Heart left ventricle (tissue), 16 donors: ENCODE measurements around the gene XPO6. TPM values are rescaled to one million over a fixed set of nuclear protein-coding genes. Genes with fewer than 3 reads are reported as not detected.

ENCODE experiments used
- ATAC-seq, 4 donors: fragments of 200-7000 bp; cut with Tn5 transposase; one replicate each; pipeline ENCODE4 v1.9.1; 2020 to 2022; ENCODE audit warnings: moderate library complexity in 4 of 4, mild to moderate bottlenecking in 3 of 4, moderate number of reproducible peaks in 1 of 4
- DNase-seq, 5 donors: peaks; one replicate each; pipeline ENCODE4 v3.0.0-alpha.2; 2020
- H3K27ac ChIP-seq, 12 donors: fragments of 200-600 bp; sonication (generic) in 4 of 12; one replicate each; pipeline versions ENCODE4 v1.5.0 to v1.8.0; 2016 to 2022; ENCODE audit warnings: mild to moderate bottlenecking in 2 of 12
- H3K27me3 ChIP-seq, 9 donors: fragments of 200-600 bp; sonication (generic) in 2 of 9; one replicate each; pipeline versions ENCODE4 v1.5.1 to v1.8.0; 2016 to 2022; ENCODE audit warnings: mild to moderate bottlenecking in 3 of 9
- H3K36me3 ChIP-seq, 9 donors: fragments of 200-600 bp; sonication (generic) in 2 of 9; one replicate each; pipeline versions ENCODE4 v1.5.0 to v1.8.0; 2018 to 2022; ENCODE audit warnings: mild to moderate bottlenecking in 2 of 9
- H3K4me1 ChIP-seq, 12 donors: fragments of 200-600 bp; sonication (generic) in 4 of 12; one replicate each; pipeline versions ENCODE4 v1.5.0 to v1.8.0; 2016 to 2022; ENCODE audit warnings: mild to moderate bottlenecking in 3 of 12
- H3K4me3 ChIP-seq, 12 donors: fragments of 200-600 bp; sonication (generic) in 4 of 12; one replicate each; pipeline versions ENCODE4 v1.5.0 to v1.8.0; 2017 to 2022; ENCODE audit warnings: mild to moderate bottlenecking in 9 of 12, moderate library complexity in 4 of 12
- H3K9me3 ChIP-seq, 12 donors: fragments of 200-600 bp; sonication (generic) in 4 of 12; one replicate each; pipeline versions ENCODE4 v1.5.0 to v1.8.0; 2016 to 2022; ENCODE audit warnings: mild to moderate bottlenecking in 1 of 12
- POLR2A ChIP-seq, 2 donors: fragments of 450-650 bp; IDR thresholded peaks; one replicate each; pipeline ENCODE4 v1.6.1; 2017; ENCODE audit warnings: antibody characterized with exemption in 2 of 2, mild to moderate bottlenecking in 2 of 2, moderate library complexity in 2 of 2
- WGBS, 4 donors: extraction: QIAGEN DNeasy Blood & Tissue Kit in 2 of 4; methylation state at CpG; one replicate each; pipeline versions ENCODE4 v1.1.5 to v1.1.7; 2013 to 2018; 5-methylcytosine and 5-hydroxymethylcytosine counted together
- intact Hi-C, 10 donors: fragments of 100-400 bp; cut with DNase I; formaldehyde crosslinking; loops; one replicate each; pipeline versions ENCODE4 v1.11.1 to v1.14.2; 2022
- polyA plus RNA-seq, 2 donors: library from polyadenylated mRNA; stranded (reverse); fragments of 200-250 nt; gene quantifications; one replicate each; pipeline ENCODE4 v1.2.3, GENCODE V29; 2013
- total RNA-seq, 9 donors: library from RNA; depleted of rRNA in 2 of 9; stranded (reverse); fragments of >200 nt in 2 of 9; fragmentation: NEBNext Ultra II Directional in 3 of 9; extraction: Animal tissue kit (Norgen Biotek cat#: 25700) in 3 of 9; gene quantifications; one replicate each; pipeline versions ENCODE4 v1.1.0 to v1.2.4, GENCODE V29; 2016 to 2023
- TF ChIP-seq, protein P1 (sequence below), 12 donors: fragments of 200-600 bp; sonication (generic) in 4 of 12; IDR thresholded peaks; one replicate each; pipeline versions ENCODE4 v1.5.0 to v1.8.0; 2018 to 2022; ENCODE audit warnings: antibody characterized with exemption in 12 of 12, mild to moderate bottlenecking in 5 of 12
- donor health status: ischemic (EF 13 %, LVEDD 7.1; RV severe dilation, severe dysfunction).
- donor health status: healthy with polysubstance abuse.
- donor health status: DM: no; HTN: yes; CAD: no.
- donor health status: DM: no; HTN: no; CAD: no.
- donor health status: ischemic (EF 25% LVEDD 6.9; RV normal size, moderate dysfunction).
- donor health status: ischemic (EF 25% LVEDD 5.7; RV mildly dilated, moderate dysfunction).
- donor health status: healthy.
- donor health status: DM: yes; HTN: yes; CAD: no.
- donor health status: ischemic (EF 35%, LVEDD 5.7; RV mildly dilated, moderate dysfunction).
- donor health status: nonischemic (EF 11% LVEDD 7.7; RV severe dilation, severe dysfunction).
- donor health status: DM: yes; HTN: yes; CAD: no.
- donor health status: PGD.
- donor health status: ischemic (EF 29% LVEDD 5.4; RV normal size, mild dysfunction).
- donor health status: nonischemic (EF 23%, LVEDD 6.1; RV moderate dilation, normal function).

XPO6 gene
- total and polyA plus RNA-seq, 11 donors = 19.8 to 78.0 (median 33.0) TPM

DNA sequence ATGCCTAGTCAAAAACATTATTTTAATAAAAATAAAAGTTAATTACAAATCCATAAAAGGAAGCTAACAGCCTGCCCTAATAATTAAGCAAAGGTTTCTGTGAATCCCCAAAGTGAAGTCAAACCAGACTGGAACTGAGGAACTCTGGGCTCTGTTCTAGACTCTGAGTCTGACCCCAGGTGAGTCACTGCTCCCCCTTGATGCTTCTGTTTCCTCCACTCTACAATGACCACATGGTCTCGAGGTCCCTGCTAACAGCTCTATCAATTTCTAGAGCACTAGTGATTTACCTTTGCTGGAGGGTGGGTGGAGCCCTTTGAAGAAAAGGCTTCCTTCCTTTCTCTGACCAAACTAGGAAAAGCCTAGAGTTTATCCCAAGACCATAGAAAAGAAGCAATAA is 32.4 kb downstream of the XPO6 start:
- DNase-seq = no peak
- Histone ChIP-seq H3K27ac (no peak overlapping the region), H3K4me1 (peaks cover 4 to 52% (median 34%) of the 10 kb centered on the region in 12 donors), H3K27me3 (no peaks in the 10 kb centered on the region), H3K9me3 (peaks cover 0 to under 1% (median 0%) of the 10 kb centered on the region in 12 donors), H3K36me3 (peaks cover 0 to 55% (median 29%) of the 10 kb centered on the region in 9 donors), H3K4me3 (no peak overlapping the region)
- 63 to 94% (median 79%) methylated on average over 1 of the region's 1 CpG for WGBS, 4 donors
- no peak for ATAC-seq
- no peak for TF ChIP-seq POLR2A (IDR thresholded peaks at IDR 0.05)
- TF ChIP-seq, protein P1, sequence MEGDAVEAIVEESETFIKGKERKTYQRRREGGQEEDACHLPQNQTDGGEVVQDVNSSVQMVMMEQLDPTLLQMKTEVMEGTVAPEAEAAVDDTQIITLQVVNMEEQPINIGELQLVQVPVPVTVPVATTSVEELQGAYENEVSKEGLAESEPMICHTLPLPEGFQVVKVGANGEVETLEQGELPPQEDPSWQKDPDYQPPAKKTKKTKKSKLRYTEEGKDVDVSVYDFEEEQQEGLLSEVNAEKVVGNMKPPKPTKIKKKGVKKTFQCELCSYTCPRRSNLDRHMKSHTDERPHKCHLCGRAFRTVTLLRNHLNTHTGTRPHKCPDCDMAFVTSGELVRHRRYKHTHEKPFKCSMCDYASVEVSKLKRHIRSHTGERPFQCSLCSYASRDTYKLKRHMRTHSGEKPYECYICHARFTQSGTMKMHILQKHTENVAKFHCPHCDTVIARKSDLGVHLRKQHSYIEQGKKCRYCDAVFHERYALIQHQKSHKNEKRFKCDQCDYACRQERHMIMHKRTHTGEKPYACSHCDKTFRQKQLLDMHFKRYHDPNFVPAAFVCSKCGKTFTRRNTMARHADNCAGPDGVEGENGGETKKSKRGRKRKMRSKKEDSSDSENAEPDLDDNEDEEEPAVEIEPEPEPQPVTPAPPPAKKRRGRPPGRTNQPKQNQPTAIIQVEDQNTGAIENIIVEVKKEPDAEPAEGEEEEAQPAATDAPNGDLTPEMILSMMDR (IDR thresholded peaks at IDR 0.05) = no peak
- intact Hi-C loops = no loop called here

GRCh38 chr16:28175715-28176114 is 36.0 kb downstream of the XPO6 start:
- 92 to 96% (median 95%) methylated on average over 5 of the region's 5 CpGs for WGBS, 4 donors
- ATAC-seq = no peak
- no peak for DNase-seq
- peaks cover 0 to 81% (median 48%) of the 10 kb centered on the region in 9 donors for H3K36me3 ChIP-seq
- no peak overlapping the region for H3K4me3 ChIP-seq
- H3K27me3 ChIP-seq = no peaks in the 10 kb centered on the region
- H3K9me3 ChIP-seq = no peaks in the 10 kb centered on the region
- TF ChIP-seq POLR2A (IDR thresholded peaks at IDR 0.05) = no peak
- TF ChIP-seq, protein P1 (IDR thresholded peaks at IDR 0.05) = no peak
- intact Hi-C loops = no loop called here
- H3K4me1 ChIP-seq = peaks cover 0 to 19% (median 1%) of the 10 kb centered on the region in 12 donors
- no peak overlapping the region for H3K27ac ChIP-seq

DNA sequence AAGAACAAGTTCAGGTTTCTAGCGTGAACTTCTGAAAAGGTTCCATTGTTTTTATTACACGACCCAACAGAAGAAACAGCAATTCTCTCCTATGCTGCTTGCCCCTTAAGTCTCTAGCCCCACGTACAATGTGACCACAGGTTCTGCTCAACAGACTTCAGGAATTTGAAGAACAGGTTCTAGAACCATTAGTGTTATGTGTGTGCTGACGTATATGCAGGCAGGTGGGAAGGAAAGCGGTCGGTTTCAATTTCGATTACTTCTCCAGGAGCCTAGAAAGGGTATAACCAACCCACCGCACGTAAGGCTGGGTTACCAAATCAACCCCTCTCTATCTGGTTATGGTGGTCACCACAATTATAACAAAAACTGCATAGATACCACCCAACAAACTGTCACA is 39.4 kb downstream of the XPO6 start:
- no peak overlapping the region for H3K4me3 ChIP-seq
- H3K9me3 ChIP-seq = no peaks in the 10 kb centered on the region
- ATAC-seq (no peak), DNase-seq (no peak)
- H3K27ac ChIP-seq = no peak overlapping the region
- peaks cover 0 to 7% (median 0%) of the 10 kb centered on the region in 12 donors for H3K4me1 ChIP-seq
- TF ChIP-seq POLR2A (IDR thresholded peaks at IDR 0.05) = no peak
- TF ChIP-seq, protein P1 (IDR thresholded peaks at IDR 0.05) = no peak
- intact Hi-C loops = no loop called here
- WGBS, 4 donors = 79 to 85% (median 84%) methylated on average over 9 of the region's 9 CpGs
- H3K36me3 ChIP-seq = peaks cover 0 to 89% (median 73%) of the 10 kb centered on the region in 9 donors
- no peaks in the 10 kb centered on the region for H3K27me3 ChIP-seq

DNA sequence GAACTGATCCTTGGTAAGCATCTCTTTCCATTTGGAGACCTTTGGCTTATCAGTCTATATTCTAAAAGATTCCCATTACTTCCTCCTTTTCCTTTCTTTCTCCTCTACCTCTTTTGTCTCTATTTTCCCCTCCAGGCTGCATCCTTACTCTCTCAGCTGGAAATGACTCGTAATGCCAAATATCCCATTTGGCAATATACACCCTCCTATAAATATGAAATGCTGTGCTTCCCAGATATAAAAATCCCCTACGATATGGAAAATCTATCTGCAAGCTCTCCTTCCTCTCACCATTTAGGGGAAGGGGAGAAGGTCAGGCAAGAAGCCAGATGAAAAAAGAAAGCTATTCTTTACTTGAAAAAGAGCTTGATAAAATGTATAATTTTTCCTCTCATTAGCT is 39.9 kb downstream of the XPO6 start:
- ATAC-seq (no peak), DNase-seq (no peak)
- peaks cover 0 to 7% (median 0%) of the 10 kb centered on the region in 12 donors for H3K4me1 ChIP-seq
- no peak overlapping the region for H3K4me3 ChIP-seq
- H3K9me3 ChIP-seq = no peaks in the 10 kb centered on the region
- H3K27ac ChIP-seq = no peak overlapping the region
- H3K36me3 ChIP-seq = peaks cover 0 to 89% (median 74%) of the 10 kb centered on the region in 9 donors
- H3K27me3 ChIP-seq = no peaks in the 10 kb centered on the region
- intact Hi-C loops = no loop called here
- TF ChIP-seq, protein P1 (IDR thresholded peaks at IDR 0.05) = no peak
- no peak for TF ChIP-seq POLR2A (IDR thresholded peaks at IDR 0.05)
- 81 to 87% (median 84%) methylated on average over 2 of the region's 2 CpGs for WGBS, 4 donors
